ENCODE data around the gene AGAP6.
"Not testable (repeated sequence)": the region's sequence is repeated elsewhere in the genome, so short reads cannot be mapped to it uniquely, and the experiment has no call there.

- not testable (repeated sequence) for TF ChIP-seq SUZ12 (IDR thresholded peaks at IDR 0.05; ENCODE audit: extremely low read depth, insufficient read depth, insufficient read length); YY1 (IDR thresholded peaks at IDR 0.05; ENCODE audit: insufficient read depth, insufficient read length)
Observed at GRCh38 chr10:49977756-49978155, 10.4 kb upstream of the AGAP6 start.

Measured in NT2/D1 (cell line).